ENCODE measurements around the gene FTO.
"Not testable (repeated sequence)": the region's sequence is repeated elsewhere in the genome, so short reads cannot be mapped to it uniquely, and the experiment has no call there.

FTO gene

GRCh38 chr16:53703590-53704444 is at the start of gene FTO, which contains the start of gene RPGRIP1L:
TSS of gene FTO (plus strand) at chr16:53704156.
TSS of gene RPGRIP1L (minus strand) at chr16:53703859. CDS start at chr16:53700723, 3,136 bp downstream.
- DNase-seq = peak; percentile 97

GRCh38 chr16:53654946-53655345 is 49.0 kb upstream of the FTO start:
- DNase-seq = no peak

GRCh38 chr16:53662072-53662471 is 41.9 kb upstream of the FTO start:
- DNase-seq = no peak

DNA sequence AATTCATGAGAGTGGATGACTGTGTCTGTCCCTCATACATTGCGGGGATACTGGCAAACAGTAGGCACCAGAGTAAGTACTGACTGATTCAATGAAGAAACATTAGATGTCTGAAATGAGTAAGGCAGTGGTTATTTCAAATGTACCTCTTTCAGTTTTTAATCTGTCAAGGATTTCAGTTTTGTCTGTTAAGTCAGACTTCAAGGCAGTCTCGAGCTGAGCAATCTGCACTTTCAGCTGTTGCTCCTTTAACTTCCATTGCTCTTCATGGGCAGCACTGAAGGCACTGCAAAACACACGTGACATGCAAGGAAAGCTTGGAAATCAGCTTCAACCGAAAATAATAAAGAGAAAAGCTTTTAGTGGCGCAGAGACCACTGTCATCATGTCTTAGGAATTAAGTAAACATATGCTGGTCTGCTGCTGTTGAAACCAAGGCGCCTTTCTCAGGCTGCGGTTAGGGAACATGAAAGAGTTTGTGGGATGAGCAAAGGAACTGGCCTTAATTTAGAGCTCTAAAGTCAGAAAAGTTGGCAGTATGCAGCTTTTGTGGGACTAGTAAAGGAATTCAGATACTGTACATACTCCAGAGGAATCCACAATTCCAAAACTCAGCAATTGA is 39.1 kb upstream of the FTO start:
- no peak for DNase-seq

DNA sequence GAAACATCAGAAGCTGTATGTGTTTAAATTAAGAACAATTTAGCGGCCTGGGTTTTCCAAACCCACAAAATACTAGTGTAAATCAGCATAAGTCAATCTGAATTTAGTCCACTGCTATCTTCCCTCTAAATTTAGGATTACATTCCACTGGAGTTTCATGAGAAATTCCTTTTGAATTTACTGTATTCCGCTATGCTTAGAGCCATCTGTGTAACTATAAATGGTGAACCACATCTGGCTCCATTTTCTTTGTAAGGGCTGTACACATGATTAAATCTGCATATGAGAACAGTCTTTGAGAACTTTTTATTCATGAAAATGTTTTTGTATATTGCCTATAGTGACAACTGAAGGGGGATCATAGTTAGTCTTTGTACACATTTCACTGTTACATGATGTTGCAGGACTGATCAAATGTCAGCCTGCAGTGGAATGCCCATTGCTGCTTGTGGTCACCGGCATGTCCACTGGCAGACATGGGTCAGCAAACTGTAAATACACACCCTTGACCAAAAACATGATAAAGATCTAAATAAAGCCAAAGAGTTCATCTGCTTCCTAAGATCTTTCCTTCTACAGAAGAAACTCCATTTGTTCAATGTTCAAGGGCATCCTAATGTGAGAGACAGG is 37.1 kb upstream of the FTO start:
- no peak for DNase-seq

- DNase-seq = no peak
These were observed 35.1 kb upstream of the FTO start for GRCh38 chr16:53668869-53669268.

DNA sequence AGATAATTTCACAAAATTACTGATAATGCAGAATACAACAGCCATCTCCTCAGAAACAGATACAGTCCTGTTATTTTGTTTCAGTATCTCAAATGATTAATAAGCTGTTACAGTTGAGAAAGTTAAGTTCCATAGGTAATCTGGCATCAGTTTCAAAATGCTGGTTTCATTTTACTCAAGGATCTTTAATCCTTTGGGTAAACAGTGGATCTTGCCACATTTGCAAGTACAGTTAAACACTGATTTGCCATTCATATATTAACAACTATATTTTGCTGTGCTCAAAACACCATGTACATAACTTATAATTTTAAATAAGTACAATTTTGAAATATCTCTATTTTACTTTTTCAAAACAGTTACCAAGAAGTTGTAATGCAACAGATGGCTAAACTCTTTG is 31.5 kb upstream of the FTO start:
- no peak for DNase-seq

DNA sequence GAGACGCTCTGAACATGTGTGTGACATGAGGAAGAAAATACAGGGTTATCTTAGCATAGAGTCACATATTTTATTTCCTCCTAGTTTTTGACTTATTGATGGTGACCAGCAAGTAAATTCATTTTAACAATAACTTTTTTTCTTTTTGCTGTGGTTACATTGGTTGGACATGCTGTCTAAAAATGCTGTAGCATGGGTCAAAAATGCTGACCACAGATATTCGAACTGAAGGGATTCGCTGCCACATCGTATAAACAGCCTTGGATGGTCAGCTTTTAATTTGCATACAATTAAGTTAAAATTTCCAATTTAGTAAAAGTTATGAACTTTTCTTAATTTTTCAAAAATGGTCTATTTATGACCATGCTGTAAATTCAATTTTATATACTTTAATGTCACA is 30.8 kb upstream of the FTO start:
- no peak for DNase-seq

DNA sequence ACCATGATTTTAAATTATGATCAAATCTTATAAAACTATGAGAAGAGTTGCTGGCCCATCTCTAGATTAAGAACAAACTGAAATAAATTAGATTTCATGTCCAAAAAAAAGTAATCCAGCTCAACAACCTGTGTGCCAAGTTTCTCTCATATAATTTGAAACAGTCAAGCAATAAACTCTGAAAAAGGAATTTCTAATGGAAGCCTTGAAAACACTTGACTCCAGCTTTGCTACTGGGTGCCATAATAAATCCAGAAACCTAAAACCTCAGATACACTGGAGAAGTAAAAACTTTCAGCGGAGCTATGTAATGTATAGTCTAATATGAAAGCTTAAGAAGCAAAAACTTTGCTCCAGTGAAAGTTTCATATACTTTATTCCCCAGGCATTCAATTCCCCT is 25.8 kb upstream of the FTO start:
- no peak for DNase-seq

- no peak for DNase-seq
These were observed 25.1 kb upstream of the FTO start for GRCh38 chr16:53678756-53679343.

- DNase-seq = no peak
These were observed 23.2 kb upstream of the FTO start for GRCh38 chr16:53680756-53681155.

GRCh38 chr16:53681354-53681753 is 22.6 kb upstream of the FTO start:
- no peak for DNase-seq

DNA sequence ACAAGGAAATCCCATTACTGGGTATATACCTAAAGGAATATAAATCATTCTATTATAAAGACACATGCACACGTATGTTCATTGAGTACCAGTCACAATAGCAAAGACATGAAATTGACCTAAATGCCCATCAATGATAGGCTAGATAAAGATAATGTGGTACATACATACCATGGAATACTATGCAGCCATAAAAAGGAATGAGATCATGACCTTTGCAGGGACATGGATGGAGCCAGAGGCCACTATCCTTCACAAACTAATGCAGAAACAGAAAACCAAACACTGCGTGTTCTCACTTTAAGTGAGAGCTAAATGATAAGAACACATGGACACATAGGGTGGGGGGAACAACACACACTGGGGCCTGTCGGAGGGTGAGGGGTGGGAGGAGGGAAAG is 18.6 kb upstream of the FTO start:
- not testable (repeated sequence) for DNase-seq

DNA sequence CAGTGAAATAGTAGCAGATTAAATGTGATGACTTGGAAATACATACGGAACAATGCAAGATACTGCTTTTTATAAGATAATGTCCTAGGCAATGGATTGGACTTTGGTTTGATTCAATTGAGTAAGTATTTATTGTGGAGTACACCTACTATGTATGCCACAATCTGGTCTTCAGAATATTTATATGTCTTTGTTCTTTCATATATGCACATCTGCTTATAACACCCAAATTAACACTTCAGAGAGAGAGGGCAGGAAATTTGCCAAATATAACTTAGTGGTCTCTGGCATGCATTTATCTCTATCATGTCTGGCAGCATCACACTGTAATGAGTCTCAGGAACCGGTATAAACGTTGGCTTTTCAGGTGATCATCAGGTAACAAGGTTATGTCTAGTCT is 17.2 kb upstream of the FTO start:
- no peak for DNase-seq

DNA sequence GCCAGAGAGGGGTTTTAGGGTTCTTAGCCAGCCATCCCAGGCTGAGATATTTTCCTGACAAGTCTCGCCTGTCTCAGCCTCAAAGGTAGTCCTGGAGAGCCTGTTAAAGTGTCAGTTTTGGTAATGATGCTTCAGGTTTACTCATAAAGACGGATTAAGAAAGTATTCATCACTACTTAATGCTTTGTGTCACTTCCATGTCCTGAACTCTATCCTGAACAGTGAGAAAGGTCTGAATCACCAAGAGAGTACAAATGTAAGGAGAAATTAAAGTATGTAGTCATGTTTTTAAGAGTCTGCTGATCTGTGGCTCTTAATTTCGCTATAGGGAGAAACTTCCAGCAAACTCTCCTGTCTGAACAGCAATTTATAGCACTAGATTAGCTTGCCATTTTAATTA is 14.3 kb upstream of the FTO start:
- DNase-seq = no peak

GRCh38 chr16:53690771-53691170 is 13.2 kb upstream of the FTO start:
- DNase-seq = no peak

DNA sequence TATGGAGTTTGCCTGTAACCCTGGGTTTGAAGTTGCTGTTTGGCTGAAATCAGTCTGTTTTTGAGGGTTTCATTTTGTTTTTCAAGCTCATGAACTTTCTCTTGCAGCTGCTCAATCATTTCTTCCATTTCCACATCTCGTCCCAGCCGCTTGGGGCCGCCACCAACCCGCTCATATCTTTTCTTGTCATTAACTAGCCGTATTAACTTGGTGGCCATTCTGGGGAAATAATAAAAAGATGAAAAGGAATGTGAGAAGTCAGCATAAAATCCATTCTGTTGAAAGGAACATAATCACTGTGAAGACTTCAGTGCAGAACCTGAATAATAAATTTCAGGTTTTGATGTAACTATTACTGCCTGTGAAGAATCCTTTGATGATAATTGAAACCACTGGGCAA is 11.8 kb upstream of the FTO start:
- DNase-seq = no peak

- no peak for DNase-seq
These were observed 10.6 kb upstream of the FTO start for GRCh38 chr16:53693320-53693719.

- DNase-seq = no peak
These were observed 8.9 kb upstream of the FTO start for GRCh38 chr16:53695070-53695469.

DNA sequence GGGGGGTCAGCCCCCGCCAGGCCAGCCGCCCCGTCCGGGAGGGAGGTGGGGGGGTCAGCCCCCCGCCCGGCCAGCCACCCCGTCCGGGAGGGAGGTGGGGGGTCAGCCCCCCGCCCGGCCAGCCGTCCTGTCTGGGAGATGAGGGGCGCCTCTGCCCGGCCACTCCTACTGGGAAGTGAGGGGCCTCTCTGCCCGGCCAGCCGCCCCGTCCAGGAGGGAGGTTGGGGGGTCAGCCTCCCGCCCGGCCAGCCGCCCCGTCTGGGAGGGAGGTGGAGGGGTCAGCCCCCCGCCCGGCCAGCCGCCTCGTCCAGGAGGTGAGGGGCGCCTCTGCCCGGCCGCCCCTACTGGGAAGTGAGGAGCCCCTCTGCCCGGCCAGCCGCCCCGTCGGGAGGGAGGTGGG is 5.7 kb upstream of the FTO start:
- DNase-seq = not testable (repeated sequence)

- no peak for DNase-seq
These were observed 473 bp downstream of the FTO start for GRCh38 chr16:53704445-53704813.

DNA sequence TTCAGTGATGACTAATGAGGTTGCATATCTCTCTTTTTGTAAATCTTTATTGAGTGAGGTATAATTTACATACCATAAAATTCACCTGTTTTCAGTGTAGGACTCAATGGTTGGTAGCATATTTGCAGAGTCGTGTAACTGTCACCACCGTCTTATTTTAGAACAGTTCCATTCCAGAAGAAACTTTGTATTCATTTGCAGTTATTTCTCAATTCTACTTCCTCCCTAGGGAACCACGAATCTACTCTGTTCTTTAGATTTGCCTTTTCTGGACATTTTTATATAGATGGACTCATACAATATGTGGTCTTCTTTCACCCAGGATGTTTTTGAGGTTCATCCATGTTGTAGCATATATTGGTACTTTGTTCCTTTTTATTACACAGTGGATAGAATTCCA is 3.7 kb downstream of the FTO start:
- no peak for DNase-seq

DNA sequence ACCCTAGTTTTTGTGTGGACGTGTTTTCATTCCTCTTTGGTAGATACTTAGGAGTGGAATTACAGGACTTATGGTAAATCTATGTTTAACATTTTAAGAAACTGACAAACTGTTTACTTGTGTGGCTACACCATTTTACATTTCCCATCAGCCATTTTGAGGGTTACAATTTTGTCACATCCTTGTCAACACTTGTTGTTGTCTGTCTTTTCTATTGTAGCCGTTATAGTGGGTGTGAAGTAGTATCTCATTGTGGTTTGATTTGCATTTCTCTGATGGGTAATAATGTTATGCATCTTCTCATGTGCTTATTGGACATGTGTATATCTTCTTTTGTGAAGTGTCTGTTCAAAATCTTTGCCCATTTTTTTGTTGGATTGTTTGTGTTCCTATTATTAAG is 4.5 kb downstream of the FTO start:
- no peak for DNase-seq

DNA sequence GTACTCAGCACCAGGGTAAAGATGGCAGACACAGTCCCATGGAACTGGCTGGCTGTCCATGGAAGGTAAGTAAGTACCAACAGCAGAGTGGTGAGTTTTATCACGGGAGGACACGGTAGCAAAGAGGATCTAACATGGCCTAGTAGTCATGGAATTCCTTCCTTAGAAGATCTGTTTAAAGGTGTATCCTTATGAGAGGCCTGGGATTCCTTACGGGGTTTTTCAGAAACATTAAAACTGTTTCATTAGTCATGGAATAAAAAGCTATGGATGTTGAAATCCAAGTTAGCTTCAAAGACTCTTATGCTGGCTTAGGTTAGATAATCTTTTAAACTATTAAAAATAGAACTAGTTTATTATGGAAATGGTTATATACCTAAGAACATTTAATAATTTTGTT is 7.4 kb downstream of the FTO start:
- no peak for DNase-seq

Measured in NCI-H2107 (cell line).